Mesothelial cell of epicardium (in vitro differentiated cells): ENCODE measurements around the gene PRDX3. TPM values are rescaled to one million over a fixed set of nuclear protein-coding genes. Genes with fewer than 3 reads are reported as not detected.

Experiments used
- DNase-seq, 2 experiments: peaks; one replicate each; pipeline ENCODE4 v3.0.0; 2021; ENCODE audit warnings: low spot score in 2 of 2; ENCODE audit not compliant: unreplicated experiment in 2 of 2
- H3K27ac Mint-ChIP-seq: 2 replicates; pipeline ENCODE4 v1.8.0; 2021; ENCODE audit warnings: mixed read lengths
- H3K27me3 Mint-ChIP-seq: 2 replicates; pipeline ENCODE4 v1.8.0; 2021; ENCODE audit warnings: low read depth, mixed read lengths
- H3K36me3 Mint-ChIP-seq: 2 replicates; pipeline ENCODE4 v1.8.0; 2021; ENCODE audit warnings: mixed read lengths
- H3K4me1 Mint-ChIP-seq: 2 replicates; pipeline ENCODE4 v1.8.0; 2021; ENCODE audit warnings: mixed read lengths
- H3K4me3 Mint-ChIP-seq: 2 replicates; pipeline ENCODE4 v1.8.0; 2021; ENCODE audit warnings: mild to moderate bottlenecking, moderate library complexity, mixed read lengths
- H3K9me3 Mint-ChIP-seq: 2 replicates; pipeline ENCODE4 v1.8.0; 2021; ENCODE audit warnings: mixed read lengths
- total RNA-seq: library from RNA; stranded (reverse); gene quantifications from 3 replicates; pipeline ENCODE4 v1.2.1, GENCODE V29; 2021
- TF ChIP-seq, protein P1 (sequence below): fragments of 200-600 bp; sonication (generic); IDR thresholded peaks from one replicate; pipeline ENCODE4 v1.5.0; 2021; ENCODE audit warnings: antibody characterized with exemption; ENCODE audit not compliant: unreplicated experiment

The PRDX3 gene
- total RNA-seq, 1 donor from 2014 or later: 85.7 TPM

GRCh38 chr10:119166564-119166963 lies 12.0 kb downstream of the PRDX3 start:
- Mint-ChIP-seq H3K4me3 (peak overlapping the region; percentile 88), H3K27ac (no peak overlapping the region), H3K36me3 (peaks cover 20% of the 10 kb centered on the region), H3K9me3 (no peaks in the 10 kb centered on the region), H3K27me3 (no peaks in the 10 kb centered on the region), H3K4me1 (peaks cover 22% of the 10 kb centered on the region)
- TF ChIP-seq, protein P1, sequence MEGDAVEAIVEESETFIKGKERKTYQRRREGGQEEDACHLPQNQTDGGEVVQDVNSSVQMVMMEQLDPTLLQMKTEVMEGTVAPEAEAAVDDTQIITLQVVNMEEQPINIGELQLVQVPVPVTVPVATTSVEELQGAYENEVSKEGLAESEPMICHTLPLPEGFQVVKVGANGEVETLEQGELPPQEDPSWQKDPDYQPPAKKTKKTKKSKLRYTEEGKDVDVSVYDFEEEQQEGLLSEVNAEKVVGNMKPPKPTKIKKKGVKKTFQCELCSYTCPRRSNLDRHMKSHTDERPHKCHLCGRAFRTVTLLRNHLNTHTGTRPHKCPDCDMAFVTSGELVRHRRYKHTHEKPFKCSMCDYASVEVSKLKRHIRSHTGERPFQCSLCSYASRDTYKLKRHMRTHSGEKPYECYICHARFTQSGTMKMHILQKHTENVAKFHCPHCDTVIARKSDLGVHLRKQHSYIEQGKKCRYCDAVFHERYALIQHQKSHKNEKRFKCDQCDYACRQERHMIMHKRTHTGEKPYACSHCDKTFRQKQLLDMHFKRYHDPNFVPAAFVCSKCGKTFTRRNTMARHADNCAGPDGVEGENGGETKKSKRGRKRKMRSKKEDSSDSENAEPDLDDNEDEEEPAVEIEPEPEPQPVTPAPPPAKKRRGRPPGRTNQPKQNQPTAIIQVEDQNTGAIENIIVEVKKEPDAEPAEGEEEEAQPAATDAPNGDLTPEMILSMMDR: no peak
- DNase-seq: no peak

DNA sequence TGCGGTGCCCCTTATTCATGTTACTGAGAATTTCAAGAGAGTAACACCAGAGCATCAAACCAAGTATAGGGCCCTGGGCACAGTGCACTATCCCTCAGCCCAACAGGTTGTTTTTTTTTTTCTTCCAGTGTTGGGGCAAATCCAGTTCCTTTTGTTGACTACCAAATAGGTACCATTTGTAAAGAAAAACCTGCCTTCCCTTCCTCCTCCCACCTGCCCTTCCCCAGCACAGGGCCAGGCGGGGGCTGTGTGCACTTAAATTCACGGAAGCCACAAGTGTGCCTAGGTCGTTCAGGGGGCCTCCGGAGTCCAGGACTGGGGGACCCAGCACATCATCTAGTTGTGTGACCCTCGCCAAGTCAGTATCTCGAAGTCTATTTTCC lies 12.5 kb downstream of the PRDX3 start:
- Mint-ChIP-seq H3K4me3 (peak overlapping the region; percentile 88), H3K27ac (peak overlapping the region; percentile 88), H3K27me3 (no peaks in the 10 kb centered on the region), H3K4me1 (peaks cover 24% of the 10 kb centered on the region), H3K9me3 (no peaks in the 10 kb centered on the region), H3K36me3 (peaks cover 18% of the 10 kb centered on the region)
- TF ChIP-seq, protein P1: no peak
- DNase-seq: no peak

DNA sequence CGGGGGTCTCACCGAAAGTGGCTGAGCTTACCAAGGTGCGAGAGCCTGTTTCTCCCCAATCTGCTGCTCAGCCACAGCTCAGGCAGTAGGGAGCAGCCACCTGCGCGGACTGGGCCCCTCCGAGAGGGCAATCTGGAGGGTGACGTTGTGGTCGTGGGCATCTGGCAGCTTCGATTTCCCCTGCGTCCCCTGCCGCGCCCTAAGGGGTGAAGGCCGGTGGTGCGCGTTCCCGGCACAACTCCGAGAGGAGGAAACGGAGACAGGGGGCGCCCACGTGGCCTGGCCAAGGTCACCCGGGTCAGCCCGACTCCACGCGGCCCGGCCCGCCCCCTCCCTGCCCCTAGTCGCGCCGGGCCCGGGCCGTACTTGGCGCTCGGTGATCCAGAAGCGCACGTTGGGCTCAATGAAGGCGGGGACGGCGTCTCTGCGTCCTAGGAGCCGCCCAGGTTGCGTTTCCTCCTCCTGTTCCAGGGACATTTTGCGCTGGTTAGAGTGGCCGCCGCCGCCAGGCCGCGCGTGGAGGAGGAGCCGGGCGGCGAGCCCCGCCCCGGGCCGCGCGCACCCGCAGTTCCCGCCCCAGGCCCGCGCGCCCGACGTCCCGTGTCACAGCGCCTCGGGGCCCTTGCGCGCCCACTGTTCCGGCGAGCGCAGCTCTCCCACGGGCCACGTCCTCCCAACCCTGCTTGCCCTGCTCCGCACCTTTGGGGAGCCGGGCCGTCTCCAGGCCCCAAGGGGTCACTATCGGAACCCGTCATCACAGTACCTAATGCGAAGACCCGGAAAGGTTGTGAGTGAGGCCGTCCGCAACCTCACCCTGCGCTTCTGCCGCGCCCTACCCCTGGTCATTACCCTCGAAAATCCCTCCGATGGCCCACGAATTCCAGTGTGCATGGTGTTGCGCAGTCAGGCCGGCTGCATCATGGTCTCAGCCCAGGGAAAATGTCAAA lies 13.2 kb downstream of the PRDX3 start, which contains the start of gene SFXN4:
Gene SFXN4, minus strand, starts transcription at position 544 of the 947 bp plus-strand sequence. Its CDS starts 67 bp downstream, at position 477.
- no peaks in the 10 kb centered on the region for H3K9me3 Mint-ChIP-seq
- H3K4me1 Mint-ChIP-seq: peaks cover 24% of the 10 kb centered on the region
- peak within 1 kb of the TSS; percentile 89 for H3K27ac Mint-ChIP-seq
- H3K36me3 Mint-ChIP-seq: peaks cover 18% of the 10 kb centered on the region
- TF ChIP-seq, protein P1: no peak
- H3K27me3 Mint-ChIP-seq: no peaks in the 10 kb centered on the region
- peak within 1 kb of the TSS; percentile 88 for H3K4me3 Mint-ChIP-seq
- DNase-seq: peak; percentile 51 to 71

DNA sequence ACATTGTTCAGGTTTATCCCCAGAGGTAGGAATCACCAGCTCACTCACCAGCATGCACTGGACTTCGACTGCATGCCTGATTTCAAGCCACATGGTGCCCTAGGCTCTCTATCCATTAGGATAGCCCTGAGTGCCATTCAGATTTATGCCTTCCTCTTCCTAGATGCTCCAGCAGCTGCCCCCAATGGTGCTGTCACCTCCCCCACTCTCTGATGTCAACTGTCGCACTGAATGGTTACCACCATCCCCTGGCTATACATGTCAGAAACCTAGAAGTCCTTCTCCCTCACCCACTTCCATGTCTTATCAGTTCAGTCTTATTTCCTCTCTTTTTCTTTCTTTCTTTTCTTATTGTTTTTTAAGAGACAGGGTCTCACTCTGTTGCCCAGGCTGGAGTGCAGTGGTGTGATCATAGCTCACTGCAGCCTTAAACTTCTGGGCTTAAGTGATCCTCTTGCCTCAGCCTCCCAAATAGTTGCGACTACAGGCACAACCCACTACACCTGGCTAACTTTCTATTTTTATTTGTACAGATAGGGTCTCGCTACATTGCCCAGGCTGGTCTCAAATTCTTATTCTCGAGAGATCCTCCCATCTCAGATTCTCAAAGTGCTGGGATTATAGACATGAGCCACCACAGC lies 16.0 kb downstream of the PRDX3 start:
- TF ChIP-seq, protein P1: no peak
- Mint-ChIP-seq H3K27ac (no peak overlapping the region), H3K27me3 (no peaks in the 10 kb centered on the region), H3K4me1 (peaks cover 24% of the 10 kb centered on the region), H3K4me3 (no peak overlapping the region), H3K36me3 (peaks cover 9% of the 10 kb centered on the region), H3K9me3 (no peaks in the 10 kb centered on the region)
- DNase-seq: no peak

DNA sequence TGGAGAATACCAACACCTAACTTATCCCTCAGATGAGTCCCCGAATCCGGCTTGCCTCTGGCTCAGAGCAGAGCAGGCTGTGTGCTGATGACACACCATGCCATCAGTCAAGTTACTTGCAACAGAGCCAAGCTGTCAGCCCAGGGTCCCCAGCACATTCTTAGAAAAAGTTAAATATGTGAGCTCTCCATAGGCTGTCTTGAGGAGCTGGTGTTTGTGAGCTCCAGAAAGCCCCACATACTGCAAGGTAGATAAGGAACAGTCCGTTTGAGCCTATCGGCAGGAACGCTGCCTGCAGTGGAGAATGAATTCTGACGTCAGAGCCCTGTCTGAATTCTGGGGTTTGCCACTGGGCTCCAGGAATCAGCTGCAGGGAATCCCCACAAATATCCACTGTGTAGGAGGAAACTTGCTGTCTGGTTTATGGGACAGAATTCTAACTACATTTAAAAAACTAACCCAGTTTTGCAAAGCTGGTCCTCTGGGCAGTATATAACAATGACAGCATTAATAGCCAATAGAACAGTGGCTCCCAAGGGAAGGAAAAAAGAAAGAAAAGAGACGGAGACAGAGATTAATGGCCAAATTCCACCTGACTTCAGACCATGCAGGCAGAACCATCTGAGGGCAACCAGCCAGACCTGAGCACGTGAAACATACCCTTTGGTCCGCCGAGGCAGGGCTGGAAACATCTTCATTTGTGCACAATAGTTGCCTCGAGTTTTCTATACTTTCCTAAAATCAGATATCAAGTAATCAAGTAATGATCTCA lies 16.7 kb downstream of the PRDX3 start:
- peaks cover 24% of the 10 kb centered on the region for H3K4me1 Mint-ChIP-seq
- H3K27ac Mint-ChIP-seq: peak overlapping the region; percentile 94
- H3K4me3 Mint-ChIP-seq: peak overlapping the region; percentile 26

More for the DNA sequence above, 16.7 kb downstream of the PRDX3 start:
- TF ChIP-seq, protein P1: no peak
- DNase-seq: no peak
- H3K27me3 Mint-ChIP-seq: no peaks in the 10 kb centered on the region
- no peaks in the 10 kb centered on the region for H3K9me3 Mint-ChIP-seq
- H3K36me3 Mint-ChIP-seq: peaks cover 10% of the 10 kb centered on the region
